NCI-H146 (cell line): Measurements from ENCODE around the gene KRTDAP.

ENCODE experiments used
- DNase-seq: peaks from one replicate; lab custom pipeline; 2025; lab: John Stamatoyannopoulos, UW

The KRTDAP gene

DNA sequence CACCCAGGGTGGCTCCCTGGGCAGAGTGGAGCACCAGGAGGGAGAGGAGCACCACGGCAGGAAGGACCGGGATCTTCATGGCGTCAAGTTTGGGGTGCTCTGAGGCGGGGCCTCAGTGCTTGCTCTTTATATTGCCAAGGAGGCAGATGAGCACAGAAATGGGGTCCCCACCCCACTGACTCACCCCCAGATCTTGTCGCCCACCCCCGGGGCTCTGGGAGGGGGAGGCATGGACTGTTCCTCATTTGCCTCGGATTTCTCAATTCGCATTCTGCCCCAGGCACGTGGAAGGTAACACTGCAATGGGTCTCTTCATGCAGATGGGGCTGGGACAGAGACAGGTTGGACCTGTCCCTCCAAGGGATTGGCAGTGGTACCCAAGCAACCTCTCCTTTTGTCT, at the start of gene KRTDAP:
Gene KRTDAP, minus strand, starts transcription at position 101 of the 400 bp plus-strand sequence. Its CDS starts 22 bp downstream, at position 79.
- no peak for DNase-seq

DNA sequence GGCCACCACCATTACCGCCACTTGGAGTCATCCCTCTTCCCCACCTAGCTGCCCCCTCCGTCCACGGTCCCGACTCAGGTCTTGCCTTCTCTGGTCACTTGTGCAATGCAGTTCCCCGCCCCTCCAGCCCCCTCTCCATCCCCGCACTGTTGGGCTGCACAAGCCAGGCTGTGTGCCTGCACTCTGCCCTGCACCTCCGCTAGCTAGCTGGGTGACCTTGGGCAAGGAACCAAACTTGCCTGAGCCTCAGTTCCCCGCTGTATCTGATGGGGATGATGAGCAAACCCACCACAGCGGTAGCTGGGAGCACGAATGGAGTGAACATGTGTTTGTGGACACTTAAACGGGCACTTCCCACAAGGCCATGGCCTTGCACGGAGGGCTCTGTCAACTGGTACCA, 49.6 kb upstream of the KRTDAP start:
- DNase-seq = no peak

- DNase-seq = no peak
Observed at GRCh38 chr19:35539314-35539713, 49.0 kb upstream of the KRTDAP start.

- no peak for DNase-seq
Observed at GRCh38 chr19:35534803-35535480, 44.7 kb upstream of the KRTDAP start.

DNA sequence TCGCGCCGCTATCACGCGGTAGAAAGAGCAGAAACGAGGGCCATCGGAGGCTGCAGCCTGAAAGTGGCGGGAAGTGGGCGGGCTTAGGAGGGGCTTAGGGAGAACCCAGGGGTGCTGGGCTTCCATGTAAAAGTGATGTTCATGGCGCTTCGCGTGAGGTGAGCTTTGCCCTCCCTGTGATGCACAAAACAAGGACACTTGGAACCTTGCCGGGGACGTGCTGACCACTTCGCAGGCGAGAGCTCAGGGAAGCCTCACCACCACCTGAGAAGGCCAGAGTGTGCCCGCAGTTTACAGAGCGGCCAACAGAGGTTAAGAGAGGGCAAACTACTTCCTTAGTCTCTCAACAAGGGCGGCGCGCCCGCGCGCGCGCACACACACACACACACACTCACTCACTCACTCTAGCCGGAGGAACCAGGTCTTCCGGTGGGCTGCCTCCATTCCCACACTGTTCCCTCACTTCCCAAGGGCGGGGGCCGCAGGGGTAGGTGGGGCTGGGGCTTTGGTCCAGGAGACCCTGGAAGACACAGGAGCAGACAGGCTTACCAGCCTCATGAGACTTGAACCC, 43.6 kb upstream of the KRTDAP start:
- peak; percentile 24 for DNase-seq

DNA sequence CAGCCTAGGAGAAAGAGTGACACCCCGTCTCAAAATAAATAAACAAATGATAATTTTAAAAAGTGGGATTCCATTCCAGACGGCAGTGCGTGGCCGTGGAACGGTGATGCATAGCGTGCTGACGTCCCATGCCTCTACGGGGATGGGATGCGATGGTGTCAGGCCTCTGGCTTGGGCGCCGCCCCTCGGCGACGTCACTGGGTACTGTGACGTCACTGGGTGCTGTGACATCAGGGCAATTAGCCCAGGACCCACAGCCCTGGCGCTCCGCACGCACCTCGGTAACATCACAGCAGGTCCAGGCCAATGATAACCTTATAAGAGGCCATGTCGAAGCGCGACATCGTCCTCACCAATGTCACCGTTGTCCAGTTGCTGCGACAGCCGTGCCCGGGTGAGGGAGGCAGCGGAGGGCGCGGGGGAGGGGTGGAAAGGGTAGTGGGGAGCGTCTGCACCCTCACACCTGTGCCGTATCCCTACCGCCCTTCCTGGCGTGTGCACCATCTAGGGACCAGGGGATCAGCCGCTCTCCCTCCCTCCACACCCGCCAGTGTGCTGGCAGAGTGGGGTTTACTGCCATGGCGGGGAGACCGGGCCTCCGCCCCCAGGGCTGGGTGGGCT, 43.0 kb upstream of the KRTDAP start, which contains the start of gene GAPDHS:
Gene GAPDHS, plus strand, starts transcription at position 256 of the 621 bp plus-strand sequence. Its CDS starts 72 bp downstream, at position 328.
- DNase-seq = no peak

- peak; percentile 83 for DNase-seq
Observed at GRCh38 chr19:35531291-35531690, 41.0 kb upstream of the KRTDAP start.

DNA sequence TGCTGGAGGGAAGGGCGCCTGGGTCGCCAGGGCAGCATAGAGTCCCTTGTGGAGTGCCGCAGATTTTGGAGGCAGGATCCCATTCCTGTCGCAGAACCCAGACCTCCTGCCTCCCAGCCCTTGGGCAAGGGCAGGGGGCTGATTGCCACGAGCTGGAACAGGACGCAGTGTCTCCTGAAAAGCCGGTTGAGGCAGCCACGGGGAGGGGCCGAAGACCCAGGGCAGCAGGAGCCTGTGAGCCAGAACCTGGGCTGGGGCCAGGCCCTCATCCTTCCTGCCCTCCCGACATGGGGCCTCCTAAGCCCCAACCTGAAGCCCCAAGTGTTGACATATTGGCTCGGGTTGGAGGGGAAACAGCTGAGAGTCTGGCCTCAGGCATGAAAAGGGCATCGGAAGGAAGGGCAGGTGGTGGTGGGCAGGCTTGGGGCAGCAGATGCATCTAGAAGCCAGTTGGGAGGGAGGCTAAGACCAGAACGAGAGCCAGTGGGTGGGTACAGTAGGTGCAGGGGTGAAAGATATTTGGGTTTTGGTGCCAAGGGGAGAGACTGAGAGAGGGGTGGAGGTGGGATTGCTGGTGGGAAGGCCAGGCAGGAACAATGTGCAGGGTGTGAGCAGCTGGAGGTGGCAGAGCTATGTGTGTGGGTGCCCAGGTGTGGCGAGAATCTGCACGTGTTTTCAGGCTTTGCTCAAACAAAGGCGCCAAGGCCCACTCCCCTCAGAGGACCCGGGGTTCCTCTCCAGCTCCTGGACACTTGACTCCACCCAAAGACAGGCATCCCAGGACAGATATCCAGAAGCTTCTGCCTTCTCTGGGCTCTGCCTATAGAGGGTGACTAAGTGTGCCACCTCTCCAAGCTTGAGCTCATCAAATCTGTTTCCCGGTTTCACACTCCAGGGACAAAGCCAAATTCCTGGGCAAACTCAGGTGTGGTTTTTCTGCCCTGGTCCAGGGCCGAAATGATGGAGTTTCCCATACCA, 39.3 kb upstream of the KRTDAP start:
- no peak for DNase-seq

DNA sequence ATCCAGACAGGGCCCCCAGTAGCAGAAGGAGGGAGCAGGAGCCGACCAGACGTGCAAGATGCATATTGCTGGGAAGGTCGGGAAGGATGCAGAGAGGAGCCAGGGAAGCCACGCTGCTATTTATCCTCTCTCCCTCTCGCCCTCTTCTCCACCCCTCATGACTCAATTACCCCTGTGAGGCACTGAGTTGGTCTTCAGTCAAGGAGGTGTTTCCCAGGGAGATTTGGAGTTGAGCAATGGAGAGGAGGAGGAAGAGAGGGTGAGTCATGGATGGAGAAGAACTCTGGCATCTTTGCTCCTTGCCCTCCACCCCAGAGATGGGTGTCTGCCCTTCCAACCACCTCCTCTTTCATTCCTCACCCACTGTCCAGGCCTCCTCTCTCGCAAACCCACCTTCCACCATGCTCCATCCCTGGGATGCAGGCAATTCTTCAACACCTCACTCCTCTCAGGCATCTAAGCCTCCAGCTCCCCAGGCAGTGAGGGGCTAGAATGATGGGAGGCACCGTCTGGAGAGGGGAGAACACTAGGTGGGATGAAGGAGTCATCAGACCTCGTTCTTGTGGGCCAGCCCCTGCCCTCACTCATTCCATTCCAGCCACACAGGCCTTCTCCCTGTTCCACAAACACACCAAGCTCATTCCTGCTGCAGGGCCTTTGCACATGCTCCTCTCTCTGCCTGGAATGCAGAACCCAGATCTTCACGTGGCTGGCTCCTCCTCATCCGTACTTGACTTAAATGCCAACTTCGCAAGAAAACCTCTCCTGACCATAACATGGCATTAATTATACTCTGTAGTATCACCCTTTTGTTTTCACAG, 38.2 kb upstream of the KRTDAP start, which contains the start of gene SBSN:
Gene SBSN, minus strand, starts transcription at position 94 of the 821 bp plus-strand sequence. Its CDS starts 30 bp downstream, at position 64.
- DNase-seq = no peak

- DNase-seq = no peak
Observed at GRCh38 chr19:35525873-35526272, 35.6 kb upstream of the KRTDAP start.

- no peak for DNase-seq
Observed at GRCh38 chr19:35524181-35524837, 34.0 kb upstream of the KRTDAP start.

DNA sequence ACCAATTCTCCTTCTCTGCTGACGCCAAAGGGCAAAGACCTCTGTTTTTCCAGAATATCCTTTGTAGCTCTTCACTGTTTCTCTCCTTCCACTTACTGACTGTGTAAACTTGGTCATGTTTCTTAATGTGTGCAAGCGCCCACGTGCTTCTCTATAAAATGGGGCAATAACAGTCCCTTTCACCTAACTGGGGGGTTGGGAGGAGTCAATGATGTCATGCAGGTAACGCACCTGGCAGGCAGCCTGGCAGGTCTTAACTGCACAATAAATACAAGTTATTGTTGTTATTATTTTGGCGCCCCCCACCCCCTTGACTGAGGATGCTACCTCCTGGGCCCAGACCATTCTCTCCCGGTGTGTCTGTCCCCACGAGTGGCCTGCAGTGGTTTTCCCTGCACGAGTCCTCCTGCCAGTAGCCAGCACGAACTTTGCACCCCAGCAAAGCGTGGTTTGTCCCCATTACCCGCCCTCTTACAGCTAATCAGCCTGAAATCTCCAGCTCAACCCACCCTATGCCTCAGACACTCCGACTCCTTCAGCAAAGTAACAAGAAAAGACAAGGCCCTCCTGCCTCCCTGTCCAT, 32.6 kb upstream of the KRTDAP start:
- no peak for DNase-seq

DNA sequence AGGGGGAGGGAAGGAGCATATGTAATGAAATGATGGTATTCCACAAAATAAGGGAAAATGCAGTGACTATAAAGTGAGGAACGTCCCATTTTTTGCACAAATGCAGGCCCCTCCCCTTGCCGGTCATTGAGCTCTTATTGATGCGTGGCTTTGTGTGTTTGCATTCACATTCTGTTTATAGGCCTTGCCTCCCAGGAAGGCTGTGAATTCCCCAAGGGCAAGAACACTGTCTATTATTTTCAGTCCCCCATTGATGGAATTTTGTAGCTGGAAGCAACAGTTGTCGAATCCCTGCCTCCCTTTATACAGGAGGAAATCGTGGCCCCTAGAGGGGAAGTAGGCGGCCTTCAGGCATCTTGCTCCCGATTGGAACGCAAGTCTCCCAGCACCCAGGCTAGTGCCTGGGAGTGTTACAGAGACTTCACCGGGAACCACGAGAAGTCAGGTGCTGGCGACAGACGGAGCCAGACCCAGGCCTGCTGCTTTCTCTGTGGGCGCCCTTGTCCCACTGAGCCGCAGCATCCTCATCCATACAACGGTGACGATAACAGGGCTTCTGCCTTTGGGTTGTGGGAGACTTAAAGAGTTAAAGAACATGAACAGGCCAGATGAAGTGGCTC, 31.0 kb upstream of the KRTDAP start:
- no peak for DNase-seq

GRCh38 chr19:35519291-35519690, 29.0 kb upstream of the KRTDAP start:
- no peak for DNase-seq

- DNase-seq = no peak
Observed at GRCh38 chr19:35518313-35518712, 28.0 kb upstream of the KRTDAP start.

DNA sequence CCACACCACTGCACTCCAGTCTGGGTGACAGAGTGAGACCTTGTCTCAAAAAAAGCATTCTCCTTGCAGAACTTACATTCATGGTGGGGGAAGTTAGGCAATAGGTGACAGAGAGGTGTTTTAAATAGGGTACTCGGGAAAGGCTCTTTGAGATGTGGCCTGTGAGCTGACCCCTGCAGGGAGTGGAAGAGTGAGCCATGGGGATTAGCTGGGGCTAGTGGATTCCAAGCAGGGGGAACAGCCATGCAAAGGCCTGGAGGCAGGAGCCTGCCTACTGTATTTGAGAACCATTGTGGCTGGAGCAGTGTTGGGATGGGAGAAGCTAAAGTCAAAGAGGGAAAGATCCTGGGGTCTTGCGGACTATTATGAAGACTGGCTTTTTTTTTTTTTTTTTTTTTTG, 27.1 kb upstream of the KRTDAP start:
- no peak for DNase-seq

DNA sequence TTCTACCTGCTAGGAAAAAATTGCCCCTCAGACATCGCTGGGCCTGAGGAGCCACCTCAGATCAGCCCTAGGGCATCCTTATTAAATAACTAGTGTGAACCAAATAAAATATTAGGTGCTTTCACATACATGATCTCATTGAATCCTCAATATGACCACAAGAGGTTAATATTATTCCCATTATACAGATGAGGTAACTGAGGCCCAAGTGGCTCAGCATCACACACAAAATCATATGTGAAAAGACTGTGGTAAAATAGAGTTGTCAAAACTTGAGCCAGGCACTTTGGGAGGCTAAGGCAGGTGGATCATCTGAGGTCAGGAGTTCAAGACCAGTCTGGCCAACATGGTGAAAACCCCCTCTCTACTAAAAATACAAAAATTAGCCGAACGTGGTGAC, 26.0 kb upstream of the KRTDAP start:
- no peak for DNase-seq

- no peak for DNase-seq
Observed at GRCh38 chr19:35514282-35514809, 24.1 kb upstream of the KRTDAP start.

GRCh38 chr19:35513628-35514281, 23.5 kb upstream of the KRTDAP start, which contains the start of gene DMKN:
Gene DMKN, minus strand, starts transcription at chr19:35513649. Its CDS starts 174 bp downstream, at chr19:35513475.
- no peak for DNase-seq
